GM18951 (cell line): Measurements from ENCODE around the gene RAD51B.
"Not testable (repeated sequence)": the region's sequence is repeated elsewhere in the genome, so short reads cannot be mapped to it uniquely, and the experiment has no call there.

ENCODE experiments used
- POLR2A ChIP-seq: IDR thresholded peaks from 4 replicates; pipeline ENCODE4 v1.6.1; 2011; ENCODE audit warnings: mild to moderate bottlenecking; ENCODE audit not compliant: insufficient read length, insufficient read depth; ENCODE audit errors: extremely low read depth
- in situ Hi-C: fragments of 300-500 bp; cut with MboI; formaldehyde crosslinking; loops from one replicate; pipeline ENCODE4 v1.12.0; 2022; ENCODE audit warnings: low sequenced_read_pairs, mixed read lengths, inconsistent platforms; ENCODE audit not compliant: unreplicated experiment

Gene RAD51B

DNA sequence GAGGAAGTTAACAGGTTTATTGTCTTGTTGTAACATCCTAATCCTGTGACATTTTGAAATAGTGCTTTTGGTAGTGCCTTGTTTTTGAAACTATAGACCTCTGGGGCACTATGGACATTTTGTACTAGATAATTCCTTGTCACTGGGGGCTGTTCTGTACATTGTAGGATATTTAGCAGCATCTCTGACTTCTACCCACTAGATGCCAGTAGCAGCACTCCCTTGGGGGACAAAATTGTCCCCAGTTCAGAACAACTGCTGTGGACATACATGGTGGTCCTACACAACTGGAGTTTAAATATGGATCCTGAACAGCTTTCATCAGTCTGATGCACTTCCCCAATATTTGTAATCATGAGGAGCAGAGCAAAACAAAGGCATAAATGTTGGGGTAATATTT, 264.7 kb downstream of the RAD51B start:
- no peak for TF ChIP-seq POLR2A
- in situ Hi-C loops = no loop called here

DNA sequence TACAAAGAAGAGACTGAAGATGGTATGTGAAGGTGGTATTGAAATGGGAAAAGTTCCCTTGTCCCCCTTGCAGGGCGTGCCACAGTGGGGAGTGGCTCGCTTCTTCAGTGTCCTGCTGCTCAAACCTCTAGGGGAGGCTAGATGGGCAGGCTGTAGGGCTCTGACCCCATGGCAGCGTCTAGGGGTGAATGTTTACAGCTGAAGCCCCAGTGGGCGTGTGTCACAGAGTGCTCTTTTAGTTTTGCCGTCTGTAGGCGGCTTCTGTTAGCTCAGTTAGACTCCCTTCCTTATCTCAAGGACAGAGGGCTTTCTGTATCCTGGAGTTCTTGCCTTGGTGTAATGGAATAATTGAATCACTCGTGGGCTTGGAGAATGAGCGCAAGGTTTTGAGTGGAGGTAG, 266.2 kb downstream of the RAD51B start:
- in situ Hi-C loops = no loop called here
- no peak for TF ChIP-seq POLR2A

- in situ Hi-C loops = no loop called here
- no peak for TF ChIP-seq POLR2A
Measured at GRCh38 chr14:68088451-68088854, 268.9 kb downstream of the RAD51B start.

- TF ChIP-seq POLR2A = no peak
- in situ Hi-C loops = no loop called here
Measured at GRCh38 chr14:68089146-68089731, 269.7 kb downstream of the RAD51B start.

GRCh38 chr14:68094158-68094557, 274.6 kb downstream of the RAD51B start:
- in situ Hi-C loops = no loop called here

GRCh38 chr14:68094752-68095151, 275.2 kb downstream of the RAD51B start:
- no peak for TF ChIP-seq POLR2A
- in situ Hi-C loops = no loop called here

More at GRCh38 chr14:68094158-68094557, 274.6 kb downstream of the RAD51B start:
- no peak for TF ChIP-seq POLR2A

DNA sequence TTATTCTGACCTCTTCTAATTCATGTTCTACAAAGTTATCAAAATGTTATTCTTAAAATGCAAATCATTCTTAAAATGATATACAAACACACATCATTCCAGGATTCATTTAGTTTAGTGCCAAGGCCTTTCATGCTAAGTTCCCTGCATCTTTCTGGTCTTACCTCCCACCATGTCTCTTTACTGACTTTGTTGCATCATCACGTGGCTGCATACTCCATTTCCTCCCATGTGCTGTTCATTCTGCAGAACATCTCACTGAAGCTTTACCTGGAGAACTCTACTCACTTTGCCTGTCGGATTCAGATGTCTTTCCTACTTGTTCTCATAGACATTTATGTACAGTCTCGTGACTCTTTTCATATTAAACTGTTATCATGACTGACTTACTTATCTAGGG, 278.1 kb downstream of the RAD51B start:
- in situ Hi-C loops = no loop called here
- no peak for TF ChIP-seq POLR2A

DNA sequence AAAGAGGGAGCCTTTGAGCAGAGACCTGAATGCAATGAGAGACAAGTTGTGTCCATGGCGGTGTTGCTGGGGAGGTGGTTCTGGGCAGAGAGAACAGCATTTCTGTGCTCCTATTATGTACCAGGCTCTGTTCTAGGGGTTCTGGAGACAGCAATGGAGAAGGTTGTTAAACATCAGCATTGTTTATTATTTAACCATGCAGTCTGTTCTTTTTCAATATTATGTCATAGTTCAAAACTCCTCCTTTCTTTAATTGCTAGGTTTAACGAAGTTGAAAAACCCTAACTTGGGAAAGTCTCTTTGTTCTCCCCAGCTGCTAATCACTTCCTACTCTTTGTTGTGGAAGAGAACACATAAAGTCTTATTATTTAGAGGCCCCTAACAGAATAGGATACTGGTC, 279.3 kb downstream of the RAD51B start:
- in situ Hi-C loops = no loop called here
- TF ChIP-seq POLR2A = no peak

GRCh38 chr14:68099495-68100045, 280.0 kb downstream of the RAD51B start:
- TF ChIP-seq POLR2A = no peak
- in situ Hi-C loops = no loop called here

DNA sequence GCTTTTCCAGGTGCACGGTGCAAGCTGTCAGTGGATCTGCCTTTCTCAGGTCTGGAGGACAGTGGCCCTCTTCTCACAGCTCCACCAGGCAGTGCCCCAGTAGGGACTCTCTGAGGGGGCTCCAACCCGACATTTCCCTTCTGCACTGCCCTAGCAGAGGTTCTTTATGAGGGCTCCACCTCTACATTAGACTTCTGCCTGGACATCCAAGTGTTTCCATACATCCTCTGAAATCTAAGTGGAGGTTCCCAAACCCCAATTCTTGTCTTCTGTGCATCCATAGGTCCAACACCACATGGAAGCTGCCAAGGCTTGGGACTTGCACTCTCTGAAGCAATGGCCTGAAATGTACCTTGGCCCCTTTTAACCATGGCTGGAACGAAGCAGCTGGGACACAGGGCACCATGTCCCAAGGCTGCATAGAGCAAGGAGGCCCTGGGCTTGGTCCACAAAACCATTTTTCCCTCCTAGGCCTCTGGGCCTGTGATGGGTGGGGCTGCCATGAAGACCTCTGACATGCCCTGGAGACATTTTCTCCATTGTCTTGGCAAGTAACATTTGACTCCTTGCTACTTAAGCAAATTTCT, 282.2 kb downstream of the RAD51B start:
- in situ Hi-C loops = not testable (repeated sequence)

DNA sequence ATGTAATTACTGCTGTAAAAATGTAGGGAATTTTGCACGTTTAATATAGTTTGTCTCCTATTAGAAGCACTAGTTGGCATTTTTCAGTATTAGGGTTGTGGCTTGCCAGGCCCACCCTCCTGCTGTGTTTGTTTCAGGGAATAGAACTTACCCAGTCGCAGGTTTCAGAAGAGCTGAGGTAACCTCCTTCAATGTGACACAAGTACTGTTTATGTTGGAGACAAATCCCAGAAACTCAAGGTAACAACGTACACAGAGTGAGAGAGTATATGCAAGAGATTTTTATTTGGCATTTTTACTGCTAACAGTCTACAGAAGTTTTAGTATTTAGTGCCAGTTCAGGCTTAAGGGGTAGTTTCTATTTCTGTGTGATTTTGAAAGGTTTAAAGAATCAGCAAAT, 284.3 kb downstream of the RAD51B start:
- TF ChIP-seq POLR2A = no peak
- in situ Hi-C loops = no loop called here

- TF ChIP-seq POLR2A = no peak
- in situ Hi-C loops = no loop called here
Measured at GRCh38 chr14:68104518-68104917, 284.9 kb downstream of the RAD51B start.

DNA sequence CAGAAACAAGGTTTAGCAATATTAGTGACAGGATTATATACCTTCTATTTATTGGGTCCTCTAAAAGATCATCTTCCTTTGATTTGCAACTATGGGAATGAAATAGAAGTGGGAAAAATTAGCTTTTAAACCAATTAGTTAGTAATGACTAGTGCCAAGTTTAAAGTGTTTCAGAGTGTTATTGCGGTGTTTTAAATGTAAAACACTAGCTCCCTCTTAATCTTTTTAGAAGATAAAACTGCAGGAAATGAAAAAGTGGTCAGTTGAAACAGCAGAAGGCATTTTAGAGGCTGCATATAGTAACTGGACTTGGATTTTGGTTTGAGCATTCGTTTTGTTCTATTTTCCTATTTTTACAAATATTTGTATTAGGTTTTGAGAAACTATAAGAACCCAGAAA, 286.2 kb downstream of the RAD51B start:
- TF ChIP-seq POLR2A = no peak
- in situ Hi-C loops = no loop called here

GRCh38 chr14:68106456-68106855, 286.9 kb downstream of the RAD51B start:
- TF ChIP-seq POLR2A = no peak
- in situ Hi-C loops = no loop called here
